Smooth muscle cell (in vitro differentiated cells): ENCODE results near the gene TGFB3. TPM values are rescaled to one million over a fixed set of nuclear protein-coding genes. Genes with fewer than 3 reads are reported as not detected.

Source experiments
- DNase-seq: peaks from one replicate; lab custom pipeline; 2025; ENCODE audit not compliant: unreplicated experiment; lab: John Stamatoyannopoulos, UW
- H2AFZ ChIP-seq: fragments of 200-600 bp; sonication (generic); 2 replicates; pipeline ENCODE4 v1.6.0; 2016; ENCODE audit warnings: antibody characterized with exemption, low read depth, mild to moderate bottlenecking
- H3F3A ChIP-seq: fragments of 200-600 bp; sonication (generic); 2 replicates; pipeline ENCODE4 v1.6.0; 2017; ENCODE audit warnings: antibody characterized with exemption, low read depth
- H3K27ac ChIP-seq: fragments of 200-600 bp; sonication (generic); 2 replicates; pipeline ENCODE4 v1.5.1; 2016; ENCODE audit warnings: low read depth, mild to moderate bottlenecking
- H3K27me3 ChIP-seq: fragments of 200-600 bp; sonication (generic); 2 replicates; pipeline ENCODE4 v1.6.1; 2016; ENCODE audit warnings: low read depth, mild to moderate bottlenecking
- H3K36me3 ChIP-seq: fragments of 200-600 bp; sonication (generic); 2 replicates; pipeline ENCODE4 v1.5.1; 2016; ENCODE audit warnings: low read depth
- H3K4me1 ChIP-seq: fragments of 200-600 bp; sonication (generic); 2 replicates; pipeline ENCODE4 v1.5.1; 2016; ENCODE audit warnings: low read depth
- H3K4me2 ChIP-seq: fragments of 200-600 bp; sonication (generic); 2 replicates; pipeline ENCODE4 v1.6.0; 2016; ENCODE audit warnings: mild to moderate bottlenecking
- H3K4me3 ChIP-seq: fragments of 200-600 bp; sonication (generic); 2 replicates; pipeline ENCODE4 v1.5.1; 2016; ENCODE audit warnings: mild to moderate bottlenecking
- H3K79me2 ChIP-seq: fragments of 200-600 bp; sonication (generic); 2 replicates; pipeline ENCODE4 v1.6.0; 2016; ENCODE audit warnings: low read depth, mild to moderate bottlenecking
- H3K9ac ChIP-seq: fragments of 200-600 bp; sonication (generic); 2 replicates; pipeline ENCODE4 v1.6.0; 2016; ENCODE audit warnings: low read depth
- H3K9me3 ChIP-seq: fragments of 200-600 bp; sonication (generic); replicated peaks from 2 replicates; pipeline ENCODE4 v1.5.1; 2016; ENCODE audit warnings: low read depth
- H4K20me1 ChIP-seq: fragments of 200-600 bp; sonication (generic); 2 replicates; pipeline ENCODE4 v1.6.0; 2016; ENCODE audit warnings: low read depth
- CTCF ChIP-seq: fragments of 200-600 bp; sonication (generic); IDR thresholded peaks from 2 replicates; pipeline ENCODE4 v1.5.1; 2017; ENCODE audit warnings: borderline replicate concordance, mild to moderate bottlenecking, antibody characterized with exemption; ENCODE audit not compliant: insufficient read depth, poor library complexity, severe bottlenecking
- WGBS: methylation state at CpG from one replicate; pipeline ENCODE4 v1.1.7; 2016; ENCODE audit warnings: low lambda C conversion rate; 5-methylcytosine and 5-hydroxymethylcytosine counted together
- polyA plus RNA-seq: library from polyadenylated mRNA; unstranded; fragments of >200 nt; fragmentation: Nextera tagmentation; extraction: Ambion mirVana; gene quantifications from 2 replicates; pipeline ENCODE4 v1.2.1, GENCODE V29; 2016
- total RNA-seq: library from RNA; depleted of rRNA; stranded (reverse); fragments of >200 nt; gene quantifications from 2 replicates; pipeline ENCODE4 v1.2.3, GENCODE V29; 2014

The TGFB3 gene
- total and polyA plus RNA-seq, 2 experiments from 2014 or later: 63.4 to 103 TPM

- Histone ChIP-seq H3K4me3 (no peak overlapping the region), H3K79me2 (peaks cover 9% of the 10 kb centered on the region), H3K4me1 (no peaks in the 10 kb centered on the region), H3K27ac (no peak overlapping the region), H4K20me1 (no peaks in the 10 kb centered on the region), H2AFZ (no peak overlapping the region), H3K9me3 (no peaks in the 10 kb centered on the region), H3F3A (no peaks in the 10 kb centered on the region), H3K36me3 (peaks cover 21% of the 10 kb centered on the region), H3K27me3 (no peaks in the 10 kb centered on the region), H3K9ac (no peak overlapping the region), H3K4me2 (no peak overlapping the region)
- DNase-seq: no peak
- WGBS: 100% methylated on average over 2 of the region's 2 CpGs
- TF ChIP-seq CTCF: no peak
Measured at GRCh38 chr14:76022991-76023390, 41.2 kb upstream of the TGFB3 start.

GRCh38 chr14:76019676-76020075 lies 37.9 kb upstream of the TGFB3 start:
- H3K27me3 ChIP-seq: no peaks in the 10 kb centered on the region
- WGBS: 96% methylated on average over 2 of the region's 2 CpGs
- H3K36me3 ChIP-seq: peaks cover 32% of the 10 kb centered on the region
- no peaks in the 10 kb centered on the region for H3K4me1 ChIP-seq
- peaks cover 4% of the 10 kb centered on the region for H4K20me1 ChIP-seq
- H3F3A ChIP-seq: no peaks in the 10 kb centered on the region
- DNase-seq: no peak
- no peak overlapping the region for H3K27ac ChIP-seq
- no peak for TF ChIP-seq CTCF
- no peak overlapping the region for H3K9ac ChIP-seq
- no peaks in the 10 kb centered on the region for H3K9me3 ChIP-seq
- H3K79me2 ChIP-seq: peaks cover 14% of the 10 kb centered on the region
- no peak overlapping the region for H3K4me3 ChIP-seq
- no peak overlapping the region for H3K4me2 ChIP-seq
- no peak overlapping the region for H2AFZ ChIP-seq

- H4K20me1 ChIP-seq: peaks cover 6% of the 10 kb centered on the region
- H3K36me3 ChIP-seq: peaks cover 40% of the 10 kb centered on the region
- no peak for TF ChIP-seq CTCF
- no peaks in the 10 kb centered on the region for H3K9me3 ChIP-seq
- H3K9ac ChIP-seq: no peak overlapping the region
- H3K4me3 ChIP-seq: no peak overlapping the region
- no peaks in the 10 kb centered on the region for H3K27me3 ChIP-seq
- WGBS: 92% methylated on average over 1 of the region's 1 CpG
- peaks cover 11% of the 10 kb centered on the region for H3K79me2 ChIP-seq
- no peaks in the 10 kb centered on the region for H3F3A ChIP-seq
- no peak for DNase-seq
- H2AFZ ChIP-seq: no peak overlapping the region
- no peak overlapping the region for H3K27ac ChIP-seq
- no peaks in the 10 kb centered on the region for H3K4me1 ChIP-seq
- H3K4me2 ChIP-seq: no peak overlapping the region
Measured at GRCh38 chr14:76015668-76016067, 33.9 kb upstream of the TGFB3 start.

GRCh38 chr14:76015191-76015590 lies 33.4 kb upstream of the TGFB3 start:
- Histone ChIP-seq H3K4me3 (no peak overlapping the region), H3K27ac (no peak overlapping the region), H3K9ac (no peak overlapping the region), H3F3A (no peaks in the 10 kb centered on the region), H3K27me3 (no peaks in the 10 kb centered on the region), H3K4me2 (no peak overlapping the region), H3K4me1 (no peaks in the 10 kb centered on the region), H2AFZ (no peak overlapping the region), H4K20me1 (peaks cover 9% of the 10 kb centered on the region), H3K9me3 (no peaks in the 10 kb centered on the region), H3K36me3 (peaks cover 40% of the 10 kb centered on the region), H3K79me2 (peaks cover 11% of the 10 kb centered on the region)
- 90% methylated on average over 1 of the region's 1 CpG for WGBS
- DNase-seq: no peak
- no peak for TF ChIP-seq CTCF
